Activated CD4-positive, alpha-beta memory T cell treated with anti-CD3 and anti-CD28 coated beads, Interleukin-2, amount 10 ng/mL, durations not matched to agents 7 days and 5 days (primary cell): ENCODE measurements around the gene SLC26A2. TPM values are rescaled to one million over a fixed set of nuclear protein-coding genes. Genes with fewer than 3 reads are reported as not detected.

Experiments
- CTCF ChIA-PET: fragments of 350-600 bp; sonication (Branson Sonifier 250); formaldehyde crosslinking; loops from one replicate; lab custom pipeline; 2021; ENCODE audit warnings: antibody characterized with exemption, inconsistent platforms; lab: Charles Lee
- POLR2A ChIA-PET: fragments of 350-600 bp; sonication (Branson Sonifier 250); formaldehyde crosslinking; loops from one replicate; lab custom pipeline; 2021; ENCODE audit warnings: antibody characterized with exemption; lab: Charles Lee
- DNase-seq: peaks from one replicate; pipeline ENCODE4 v3.0.0-alpha.2; 2020
- H3K27ac Mint-ChIP-seq: one replicate; pipeline ENCODE4 v1.8.0; 2021; ENCODE audit warnings: mild to moderate bottlenecking, mixed read lengths
- H3K27me3 Mint-ChIP-seq: one replicate; pipeline ENCODE4 v1.8.0; 2021; ENCODE audit warnings: mixed read lengths
- H3K36me3 Mint-ChIP-seq: one replicate; pipeline ENCODE4 v1.8.0; 2021; ENCODE audit warnings: low read depth, mixed read lengths
- H3K4me1 Mint-ChIP-seq: one replicate; pipeline ENCODE4 v1.8.0; 2021; ENCODE audit warnings: mixed read lengths
- H3K4me3 Mint-ChIP-seq: one replicate; pipeline ENCODE4 v1.8.0; 2021; ENCODE audit warnings: mild to moderate bottlenecking, mixed read lengths
- H3K9me3 Mint-ChIP-seq: one replicate; pipeline ENCODE4 v1.8.0; 2021; ENCODE audit warnings: mixed read lengths
- total RNA-seq, 2 experiments: library from RNA; stranded (reverse); gene quantifications; one replicate each; pipeline ENCODE4 v1.2.3, GENCODE V29; 2021

Gene SLC26A2
- total RNA-seq, 2 experiments from 2014 or later, result 8.3 to 8.4 TPM

DNA sequence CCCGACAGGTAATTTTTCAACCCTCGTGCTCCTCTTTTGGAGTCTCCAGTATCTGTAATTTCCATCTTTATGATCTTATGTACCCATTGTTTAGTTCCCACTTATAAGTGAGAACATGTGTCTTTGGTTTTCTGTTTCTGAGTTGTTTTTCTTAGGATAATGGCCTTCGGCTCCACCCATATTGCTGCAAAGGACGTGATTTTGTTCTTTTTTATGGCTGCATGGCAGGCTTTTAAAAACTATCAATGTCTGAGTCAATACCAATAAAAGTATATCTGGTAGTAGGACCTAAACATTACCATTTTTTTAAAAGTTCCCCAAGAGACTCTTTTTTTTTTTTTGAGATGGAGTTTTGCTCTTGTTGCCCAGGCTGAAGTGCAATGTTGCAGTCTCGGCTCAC lies 3.9 kb upstream of the SLC26A2 start:
- Mint-ChIP-seq H3K36me3 (no peaks in the 10 kb centered on the region), H3K27ac (no peak overlapping the region)
- CTCF ChIA-PET, result interaction anchor here (1.6 kb wide), 1 partner anchor 34 kb away, joined by 4 read pairs; no protein-coding TSS in a partner anchor

DNA sequence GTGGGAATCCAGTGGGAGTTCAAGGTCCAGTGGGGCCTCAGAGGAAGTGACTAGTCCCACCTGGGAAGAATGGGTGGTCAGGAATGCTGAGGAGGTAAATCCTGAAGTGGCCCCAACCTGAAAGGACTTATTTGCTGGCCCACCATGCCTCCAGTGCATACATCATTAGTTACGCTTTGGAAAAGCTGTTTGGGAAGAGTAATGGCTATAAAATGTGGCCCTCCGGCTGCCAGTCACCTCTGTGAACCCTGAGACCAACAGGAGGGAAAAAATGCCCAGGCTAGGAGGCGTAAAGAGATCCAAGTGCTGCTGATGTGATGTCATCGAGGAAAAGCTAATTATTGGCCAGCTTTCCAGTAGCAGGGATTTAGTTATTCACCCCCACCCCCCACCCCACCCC lies 2.7 kb upstream of the SLC26A2 start:
- H3K27me3 Mint-ChIP-seq, result no peaks in the 10 kb centered on the region
- H3K4me3 Mint-ChIP-seq, result no peak overlapping the region
- POLR2A ChIA-PET, result no interaction called here
- no peak overlapping the region for H3K27ac Mint-ChIP-seq
- CTCF ChIA-PET, result interaction anchor here (0.8 to 2.2 kb wide), 4 partner anchors 8 to 406 kb away, joined by 3 to 11 read pairs (median 5); no protein-coding TSS in a partner anchor
- H3K36me3 Mint-ChIP-seq, result peaks cover 2% of the 10 kb centered on the region
- H3K9me3 Mint-ChIP-seq, result no peaks in the 10 kb centered on the region
- peaks cover 36% of the 10 kb centered on the region for H3K4me1 Mint-ChIP-seq
- no peak for DNase-seq

More for the DNA sequence above, 3.9 kb upstream of the SLC26A2 start:
- Mint-ChIP-seq H3K9me3 (no peaks in the 10 kb centered on the region), H3K4me3 (no peak overlapping the region), H3K4me1 (peaks cover 24% of the 10 kb centered on the region), H3K27me3 (no peaks in the 10 kb centered on the region)
- POLR2A ChIA-PET, result no interaction called here
- DNase-seq, result no peak

DNA sequence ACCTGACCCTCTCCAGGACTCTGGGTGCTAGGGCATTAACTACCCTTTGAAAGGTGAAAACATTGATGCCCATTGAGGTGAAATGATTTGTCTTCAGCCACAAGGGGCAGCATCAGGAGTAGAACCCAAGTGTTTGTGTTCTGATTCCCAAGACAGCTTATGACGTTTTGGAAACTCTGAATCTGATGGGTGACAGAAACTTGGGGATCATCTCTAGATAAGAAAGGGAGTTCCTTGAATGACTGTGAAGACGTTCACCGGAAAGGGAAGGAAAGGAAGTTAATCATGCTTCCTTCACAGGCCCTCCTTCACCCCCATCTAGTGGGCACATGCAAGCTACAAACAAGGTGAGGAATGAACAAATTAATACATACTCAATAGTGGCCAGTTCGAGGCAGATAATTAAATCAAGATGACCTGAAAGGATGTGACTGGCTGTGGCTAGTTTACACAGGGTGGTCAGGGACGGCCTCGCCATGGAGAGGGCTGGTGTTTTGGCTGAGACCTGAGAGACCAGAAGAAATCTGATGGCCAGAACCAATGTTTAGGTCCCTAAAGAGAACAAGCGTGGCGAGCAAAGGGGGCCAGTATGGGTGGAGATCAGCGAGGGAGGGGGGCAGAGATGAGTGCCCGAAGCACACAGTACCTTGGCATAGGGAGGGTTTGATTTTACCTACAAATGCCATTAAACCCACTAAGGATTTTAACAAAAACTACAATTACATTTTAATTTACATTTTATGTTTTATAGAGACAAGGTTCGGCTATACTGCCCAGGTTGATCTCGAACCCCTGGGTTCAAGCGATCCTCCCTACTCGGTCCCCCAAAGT lies 937 bp upstream of the SLC26A2 start:
- H3K4me1 Mint-ChIP-seq, result peaks cover 36% of the 10 kb centered on the region
- no peaks in the 10 kb centered on the region for H3K9me3 Mint-ChIP-seq
- ChIA-PET POLR2A (interaction anchor here (0.8 to 2.4 kb wide), 11 partner anchors 10 to 453 kb away, joined by 3 to 31 read pairs (median 4); partner anchors contain the start of genes CD74, CSNK1A1, HMGXB3 and TIGD6), CTCF (interaction anchor here (0.6 to 5.2 kb wide), 23 partner anchors 9 to 303 kb away, joined by 3 to 57 read pairs (median 4); partner anchors contain the start of genes HMGXB3 and TIGD6)
- H3K27me3 Mint-ChIP-seq, result no peaks in the 10 kb centered on the region
- peak overlapping the region; percentile 86 for H3K27ac Mint-ChIP-seq
- peak; percentile 37 for DNase-seq
- H3K4me3 Mint-ChIP-seq, result peak overlapping the region; percentile 74
- H3K36me3 Mint-ChIP-seq, result peaks cover 2% of the 10 kb centered on the region

DNA sequence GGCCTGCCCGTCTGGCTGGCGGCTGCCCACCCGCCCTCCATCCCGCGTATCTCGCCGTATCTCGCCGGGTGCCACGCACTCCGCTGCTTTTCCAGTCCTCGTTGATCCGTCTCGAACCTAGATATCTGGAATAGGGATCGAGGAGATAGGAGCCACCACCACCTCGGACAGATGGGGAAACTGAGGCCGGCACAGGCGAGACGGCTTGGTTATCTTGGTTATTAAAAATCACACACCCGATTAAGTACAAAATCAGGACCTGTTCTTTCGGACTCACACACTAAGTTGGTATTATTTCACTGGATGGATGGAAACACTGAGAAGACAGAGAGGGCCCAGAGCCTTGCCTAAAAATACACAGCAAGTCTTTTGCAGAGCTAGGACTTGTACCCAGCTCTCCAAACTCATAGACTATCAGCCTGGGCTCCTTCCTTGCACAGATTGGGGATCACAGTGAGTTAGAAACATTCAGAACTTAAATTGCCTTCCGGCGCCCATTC lies 678 bp downstream of the SLC26A2 start:
- H3K27me3 Mint-ChIP-seq, result no peaks in the 10 kb centered on the region
- CTCF ChIA-PET, result interaction anchor here (0.9 to 5.2 kb wide), 11 partner anchors 21 to 305 kb away, joined by 3 to 57 read pairs (median 5); partner anchors contain the start of genes HMGXB3 and TIGD6
- H3K4me3 Mint-ChIP-seq, result peak overlapping the region; percentile 74
- peaks cover 2% of the 10 kb centered on the region for H3K36me3 Mint-ChIP-seq
- H3K27ac Mint-ChIP-seq, result no peak overlapping the region
- H3K9me3 Mint-ChIP-seq, result no peaks in the 10 kb centered on the region
- H3K4me1 Mint-ChIP-seq, result peaks cover 36% of the 10 kb centered on the region
- DNase-seq, result no peak
- POLR2A ChIA-PET, result interaction anchor here (1.3 to 2.4 kb wide), 6 partner anchors 29 to 411 kb away, joined by 3 to 31 read pairs (median 4); partner anchors contain the start of genes HMGXB3 and TIGD6

DNA sequence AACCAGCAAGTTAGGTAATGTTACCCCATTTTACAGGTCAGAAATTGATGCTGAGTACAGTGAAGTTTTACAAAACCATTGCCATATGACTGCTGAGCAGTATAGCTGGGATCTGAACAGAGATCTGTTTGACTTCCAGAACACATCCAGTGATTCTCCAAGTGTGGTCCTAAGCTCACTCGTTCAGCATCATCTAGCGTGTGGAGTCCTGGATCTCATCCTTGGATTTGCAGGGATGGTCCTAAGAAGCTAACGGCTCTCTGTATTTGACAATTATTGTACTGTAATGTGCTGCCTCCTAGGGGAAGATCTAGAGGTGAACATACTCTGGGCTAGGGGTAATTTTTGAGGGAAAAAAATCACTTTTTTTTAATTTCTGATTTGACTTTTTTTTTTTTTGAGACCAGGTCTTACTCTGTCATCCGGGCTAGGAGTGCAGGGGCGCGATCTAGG lies 1.4 kb downstream of the SLC26A2 start:
- no peak for DNase-seq
- Mint-ChIP-seq H3K4me1 (peaks cover 36% of the 10 kb centered on the region), H3K4me3 (peak overlapping the region; percentile 74), H3K36me3 (peaks cover 2% of the 10 kb centered on the region), H3K27me3 (no peaks in the 10 kb centered on the region), H3K9me3 (no peaks in the 10 kb centered on the region), H3K27ac (no peak overlapping the region)
- CTCF ChIA-PET, result interaction anchor here (0.8 to 5.2 kb wide), 16 partner anchors 10 to 305 kb away, joined by 3 to 57 read pairs (median 5); partner anchors contain the start of genes HMGXB3 and TIGD6
- POLR2A ChIA-PET, result interaction anchor here (1.3 to 2.1 kb wide), 4 partner anchors 28 to 128 kb away, joined by 3 to 10 read pairs (median 4); partner anchors contain the start of genes HMGXB3 and TIGD6

DNA sequence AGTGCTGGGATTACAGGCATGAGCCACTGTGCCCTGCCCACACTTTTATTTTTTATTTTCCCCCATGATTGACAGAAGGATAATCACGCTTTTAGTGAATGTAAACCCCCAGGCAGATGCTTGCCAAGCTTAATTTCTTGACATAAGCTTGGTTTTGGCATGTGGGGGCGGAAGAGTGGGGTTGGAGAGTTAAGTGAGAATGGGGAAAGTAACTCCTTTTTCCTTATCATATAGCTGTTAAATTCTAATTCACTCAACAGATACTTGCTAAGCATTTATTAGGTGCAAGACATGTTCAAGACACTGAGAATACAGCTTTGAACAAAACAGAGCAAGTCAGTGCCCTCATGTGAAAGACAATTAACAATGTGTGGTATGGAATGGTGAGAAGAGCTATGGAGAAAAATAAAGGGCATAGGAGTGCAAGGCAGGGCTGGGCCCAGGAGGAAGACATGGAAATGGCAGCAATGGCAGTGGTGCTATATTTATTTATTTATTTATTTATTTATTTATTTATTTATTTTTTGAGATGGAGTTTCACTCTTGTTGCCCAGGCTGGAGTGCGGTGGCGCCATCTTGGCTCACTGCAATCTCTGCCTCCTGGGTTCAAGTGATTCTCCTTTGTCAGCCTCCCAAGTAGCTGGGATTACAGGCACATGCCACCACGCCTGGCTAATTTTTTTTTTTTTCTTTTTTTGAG lies 2.2 kb downstream of the SLC26A2 start:
- H3K27ac Mint-ChIP-seq, result no peak overlapping the region
- no peak overlapping the region for H3K4me3 Mint-ChIP-seq
- POLR2A ChIA-PET, result interaction anchor here (0.6 to 1.9 kb wide), 4 partner anchors 37 to 396 kb away, joined by 3 to 10 read pairs (median 4); partner anchors contain the start of genes HMGXB3 and TIGD6

DNA sequence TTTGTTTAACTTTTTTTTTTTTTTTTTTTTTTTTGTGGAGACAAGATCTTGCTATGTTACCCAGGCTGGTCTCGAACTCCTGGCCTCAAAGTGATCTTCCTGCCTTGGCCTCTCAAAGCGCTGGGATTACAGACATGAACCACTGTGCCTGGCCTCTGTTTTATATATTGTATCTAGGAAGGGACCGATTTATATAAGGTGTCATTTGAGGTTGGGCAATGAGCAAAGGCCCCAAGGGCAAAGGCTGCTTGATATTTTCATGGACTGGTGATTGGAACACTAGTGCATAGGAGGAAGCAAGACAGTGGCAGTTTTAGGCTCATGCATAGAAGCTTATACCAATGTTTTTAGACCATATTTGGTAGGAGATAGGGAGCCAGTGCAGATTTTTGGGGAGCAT lies 3.2 kb downstream of the SLC26A2 start:
- peaks cover 36% of the 10 kb centered on the region for H3K4me1 Mint-ChIP-seq
- H3K36me3 Mint-ChIP-seq, result peaks cover 2% of the 10 kb centered on the region
- H3K4me3 Mint-ChIP-seq, result no peak overlapping the region
- no peaks in the 10 kb centered on the region for H3K9me3 Mint-ChIP-seq
- CTCF ChIA-PET, result interaction anchor here (2.0 kb wide), 1 partner anchor 126 kb away, joined by 13 read pairs; no protein-coding TSS in a partner anchor
- POLR2A ChIA-PET, result interaction anchor here (0.6 kb wide), 1 partner anchor 397 kb away, joined by 3 read pairs; no protein-coding TSS in a partner anchor
- no peak for DNase-seq
- H3K27ac Mint-ChIP-seq, result no peak overlapping the region
- H3K27me3 Mint-ChIP-seq, result no peaks in the 10 kb centered on the region

More for the DNA sequence above, 2.2 kb downstream of the SLC26A2 start:
- Mint-ChIP-seq H3K4me1 (peaks cover 36% of the 10 kb centered on the region), H3K36me3 (peaks cover 2% of the 10 kb centered on the region), H3K9me3 (no peaks in the 10 kb centered on the region), H3K27me3 (no peaks in the 10 kb centered on the region)
- CTCF ChIA-PET, result interaction anchor here (1.0 to 5.2 kb wide), 11 partner anchors 9 to 306 kb away, joined by 4 to 57 read pairs (median 6); no protein-coding TSS in a partner anchor
- no peak for DNase-seq

DNA sequence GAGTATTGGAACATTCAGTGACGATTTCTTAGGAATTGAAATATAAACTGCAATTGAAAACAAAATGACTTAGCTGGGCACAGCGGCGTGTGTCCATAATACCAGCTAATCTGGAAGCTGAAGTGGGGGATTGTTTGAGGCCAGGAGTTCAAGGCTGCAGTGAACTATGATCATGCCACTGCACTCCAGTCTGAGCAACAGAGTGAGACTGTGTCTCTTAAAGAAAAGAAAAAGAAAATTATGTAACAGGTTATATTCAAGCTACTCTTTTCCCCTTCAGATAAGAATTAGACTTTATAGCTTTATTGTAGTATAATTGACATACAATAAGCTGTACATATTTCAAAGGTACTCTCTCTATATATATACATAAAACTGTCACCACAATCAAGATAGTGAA lies 6.4 kb downstream of the SLC26A2 start:
- ChIA-PET CTCF (interaction anchor here (0.6 to 2.6 kb wide), 4 partner anchors 15 to 134 kb away, joined by 3 to 7 read pairs (median 4); no protein-coding TSS in a partner anchor), POLR2A (interaction anchor here (1.2 kb wide), 1 partner anchor 25 kb away, joined by 3 read pairs; no protein-coding TSS in a partner anchor)
- no peak for DNase-seq
- H3K27ac Mint-ChIP-seq, result no peak overlapping the region
- no peak overlapping the region for H3K4me3 Mint-ChIP-seq
- H3K4me1 Mint-ChIP-seq, result peaks cover 9% of the 10 kb centered on the region
- peaks cover 2% of the 10 kb centered on the region for H3K36me3 Mint-ChIP-seq
- H3K27me3 Mint-ChIP-seq, result no peaks in the 10 kb centered on the region
- no peaks in the 10 kb centered on the region for H3K9me3 Mint-ChIP-seq

DNA sequence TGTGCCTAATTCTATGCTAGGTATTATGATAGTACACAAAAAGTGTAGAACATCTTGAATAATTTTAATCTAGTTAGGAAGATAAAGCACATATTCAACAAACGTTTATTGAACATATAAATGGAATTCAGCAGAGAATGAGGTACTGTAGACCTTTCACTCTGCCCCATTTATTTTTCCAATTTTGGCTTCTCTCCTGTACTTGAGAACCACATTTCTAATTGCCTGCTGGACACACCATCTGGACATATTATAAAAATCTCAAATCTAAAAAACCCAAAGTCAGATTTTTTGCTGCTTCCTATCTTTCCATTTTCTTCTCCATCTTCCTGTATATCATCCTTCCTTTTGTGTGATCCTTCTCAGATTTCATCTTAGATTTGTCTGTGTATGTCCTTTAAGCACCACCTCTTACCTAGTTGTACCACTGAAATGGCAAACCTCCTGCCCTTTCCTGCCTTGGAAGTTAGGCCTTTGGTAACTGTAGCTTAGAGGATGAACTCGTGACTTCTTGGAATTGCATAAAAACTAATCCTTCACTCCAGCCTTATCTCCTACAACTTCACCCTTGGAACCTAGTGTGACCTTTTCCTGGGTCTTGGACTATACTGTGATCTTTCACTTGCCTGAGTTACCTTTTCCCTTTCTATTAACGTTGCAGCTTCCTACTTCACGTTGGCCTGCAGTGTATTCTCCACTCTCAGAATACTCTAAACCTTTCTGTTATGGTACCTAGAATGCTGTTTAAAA lies 8.8 kb downstream of the SLC26A2 start:
- H3K9me3 Mint-ChIP-seq, result no peaks in the 10 kb centered on the region

DNA sequence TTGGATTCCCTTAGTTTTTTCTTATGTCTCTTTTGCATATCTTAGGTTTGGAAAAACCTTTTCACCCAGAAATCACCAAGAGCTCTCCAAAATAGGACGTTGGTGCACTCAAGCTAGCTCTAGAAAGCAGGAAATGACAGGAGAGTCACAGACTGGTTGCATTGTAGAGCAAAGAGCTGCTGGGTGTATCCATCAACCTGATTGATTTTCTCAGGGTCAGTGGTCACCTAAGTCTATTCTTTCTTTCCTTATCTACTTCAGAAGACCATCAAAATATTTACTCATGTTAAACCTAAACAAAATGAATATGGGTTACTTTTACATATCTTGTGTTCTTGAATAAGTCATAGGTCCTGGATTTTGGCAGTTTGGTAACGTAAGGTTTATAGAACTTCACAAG lies 14.9 kb downstream of the SLC26A2 start:
- no peak overlapping the region for H3K4me3 Mint-ChIP-seq
- H3K27me3 Mint-ChIP-seq, result no peaks in the 10 kb centered on the region
- ChIA-PET CTCF (interaction anchor here (1.0 to 2.0 kb wide), 2 partner anchors 14 to 17 kb away, joined by 3 to 4 read pairs; no protein-coding TSS in a partner anchor), POLR2A (no interaction called here)
- peaks cover 5% of the 10 kb centered on the region for H3K36me3 Mint-ChIP-seq
- H3K27ac Mint-ChIP-seq, result no peak overlapping the region
- H3K9me3 Mint-ChIP-seq, result no peaks in the 10 kb centered on the region
- no peaks in the 10 kb centered on the region for H3K4me1 Mint-ChIP-seq
- no peak for DNase-seq

More for the DNA sequence above, 8.8 kb downstream of the SLC26A2 start:
- Mint-ChIP-seq H3K27me3 (no peaks in the 10 kb centered on the region), H3K27ac (no peak overlapping the region), H3K4me1 (no peaks in the 10 kb centered on the region), H3K36me3 (no peaks in the 10 kb centered on the region), H3K4me3 (no peak overlapping the region)
- ChIA-PET CTCF (interaction anchor here (2.1 kb wide), 1 partner anchor 22 kb away, joined by 8 read pairs; no protein-coding TSS in a partner anchor), POLR2A (no interaction called here)
- no peak for DNase-seq

DNA sequence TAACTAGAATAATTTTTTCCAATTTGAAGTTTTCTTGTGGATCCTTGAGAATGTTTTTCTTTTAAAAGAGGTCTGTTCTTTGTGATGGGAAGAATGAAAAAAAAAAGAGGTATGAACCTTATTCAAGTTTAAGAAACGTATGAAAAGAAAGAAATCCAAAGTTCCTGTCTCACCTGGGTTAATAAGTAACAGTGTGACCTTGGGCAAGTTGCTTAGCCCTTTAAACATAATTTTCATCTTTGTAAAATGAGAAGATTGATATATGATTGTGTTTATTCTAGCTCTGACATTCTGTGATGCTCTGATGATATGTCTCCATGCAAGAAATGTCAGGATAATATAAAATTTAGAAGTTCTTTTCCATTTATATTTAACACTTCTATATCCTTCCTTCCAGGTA lies 19.3 kb downstream of the SLC26A2 start:
- Mint-ChIP-seq H3K4me1 (no peaks in the 10 kb centered on the region), H3K9me3 (no peaks in the 10 kb centered on the region), H3K36me3 (peaks cover 14% of the 10 kb centered on the region), H3K27me3 (no peaks in the 10 kb centered on the region), H3K4me3 (no peak overlapping the region), H3K27ac (no peak overlapping the region)
- DNase-seq, result no peak
- POLR2A ChIA-PET, result interaction anchor here (1.0 kb wide), 1 partner anchor 20 kb away, joined by 4 read pairs; the partner anchor contains the start of gene SLC26A2
- CTCF ChIA-PET, result interaction anchor here (3.7 kb wide), 1 partner anchor 12 kb away, joined by 20 read pairs; no protein-coding TSS in a partner anchor
